Ovary (tissue), 3 donors: ENCODE results near the gene CARD10.

Source experiments
- CTCF ChIP-seq, 3 donors: fragments of 450-650 bp in 2 of 3; fragments of 200-600 bp in 1 of 3; IDR thresholded peaks; one replicate each; pipeline versions ENCODE4 v1.5.1 to v1.8.0; 2016 to 2022; ENCODE audit warnings: antibody characterized with exemption in 3 of 3, mild to moderate bottlenecking in 1 of 3
- POLR2A ChIP-seq: fragments of 450-650 bp; IDR thresholded peaks from one replicate; pipeline ENCODE4 v1.6.1; 2017; ENCODE audit warnings: antibody characterized with exemption, mild to moderate bottlenecking, moderate library complexity
- donor health status: DM: no; HTN: no; CAD: no.

- TF ChIP-seq CTCF (IDR thresholded peaks at IDR 0.05) (no peak), POLR2A (peak; percentile 77)
These were observed 40.8 kb upstream of the CARD10 start, which contains the start of gene CDC42EP1 for GRCh38 chr22:37559901-37560607.
